ENCODE results near the gene CHMP1B.

The CHMP1B gene

DNA sequence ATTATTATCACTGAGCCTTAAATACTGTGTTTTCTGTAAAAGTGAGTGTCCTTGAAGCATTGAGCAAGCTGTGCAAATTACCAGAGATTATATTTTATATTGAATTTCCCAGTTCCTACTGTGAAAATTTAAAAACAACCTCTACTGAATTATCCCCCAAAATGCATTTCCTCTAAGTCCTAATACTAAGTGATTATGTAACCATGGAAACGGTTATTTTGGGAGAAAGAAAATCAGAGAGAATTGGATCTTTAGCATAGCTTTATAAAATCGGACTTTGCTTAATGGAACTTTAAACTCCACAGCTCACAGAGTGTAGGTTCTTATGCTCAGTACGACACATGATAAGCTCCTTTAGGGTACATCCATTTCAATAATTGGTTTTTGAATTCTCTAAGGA, 19.3 kb upstream of the CHMP1B start:
- H3K4me3 ChIP-seq (replicated peaks; ENCODE audit: insufficient read depth, low read length) = no peak overlapping the region
- no peak overlapping the region for H3K27ac ChIP-seq (replicated peaks)
- TF ChIP-seq, protein P1, sequence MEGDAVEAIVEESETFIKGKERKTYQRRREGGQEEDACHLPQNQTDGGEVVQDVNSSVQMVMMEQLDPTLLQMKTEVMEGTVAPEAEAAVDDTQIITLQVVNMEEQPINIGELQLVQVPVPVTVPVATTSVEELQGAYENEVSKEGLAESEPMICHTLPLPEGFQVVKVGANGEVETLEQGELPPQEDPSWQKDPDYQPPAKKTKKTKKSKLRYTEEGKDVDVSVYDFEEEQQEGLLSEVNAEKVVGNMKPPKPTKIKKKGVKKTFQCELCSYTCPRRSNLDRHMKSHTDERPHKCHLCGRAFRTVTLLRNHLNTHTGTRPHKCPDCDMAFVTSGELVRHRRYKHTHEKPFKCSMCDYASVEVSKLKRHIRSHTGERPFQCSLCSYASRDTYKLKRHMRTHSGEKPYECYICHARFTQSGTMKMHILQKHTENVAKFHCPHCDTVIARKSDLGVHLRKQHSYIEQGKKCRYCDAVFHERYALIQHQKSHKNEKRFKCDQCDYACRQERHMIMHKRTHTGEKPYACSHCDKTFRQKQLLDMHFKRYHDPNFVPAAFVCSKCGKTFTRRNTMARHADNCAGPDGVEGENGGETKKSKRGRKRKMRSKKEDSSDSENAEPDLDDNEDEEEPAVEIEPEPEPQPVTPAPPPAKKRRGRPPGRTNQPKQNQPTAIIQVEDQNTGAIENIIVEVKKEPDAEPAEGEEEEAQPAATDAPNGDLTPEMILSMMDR (IDR thresholded peaks at IDR 0.05; ENCODE audit: insufficient read depth, low read length) = no peak
- TF ChIP-seq POLR2AphosphoS5 (IDR thresholded peaks at IDR 0.05; ENCODE audit: low read depth) (no peak), GABPA (IDR thresholded peaks at IDR 0.05; ENCODE audit: low read depth) (no peak), SPI1 (IDR thresholded peaks at IDR 0.05; ENCODE audit: borderline replicate concordance, low read depth) (no peak)
- TF ChIP-seq, protein P2, sequence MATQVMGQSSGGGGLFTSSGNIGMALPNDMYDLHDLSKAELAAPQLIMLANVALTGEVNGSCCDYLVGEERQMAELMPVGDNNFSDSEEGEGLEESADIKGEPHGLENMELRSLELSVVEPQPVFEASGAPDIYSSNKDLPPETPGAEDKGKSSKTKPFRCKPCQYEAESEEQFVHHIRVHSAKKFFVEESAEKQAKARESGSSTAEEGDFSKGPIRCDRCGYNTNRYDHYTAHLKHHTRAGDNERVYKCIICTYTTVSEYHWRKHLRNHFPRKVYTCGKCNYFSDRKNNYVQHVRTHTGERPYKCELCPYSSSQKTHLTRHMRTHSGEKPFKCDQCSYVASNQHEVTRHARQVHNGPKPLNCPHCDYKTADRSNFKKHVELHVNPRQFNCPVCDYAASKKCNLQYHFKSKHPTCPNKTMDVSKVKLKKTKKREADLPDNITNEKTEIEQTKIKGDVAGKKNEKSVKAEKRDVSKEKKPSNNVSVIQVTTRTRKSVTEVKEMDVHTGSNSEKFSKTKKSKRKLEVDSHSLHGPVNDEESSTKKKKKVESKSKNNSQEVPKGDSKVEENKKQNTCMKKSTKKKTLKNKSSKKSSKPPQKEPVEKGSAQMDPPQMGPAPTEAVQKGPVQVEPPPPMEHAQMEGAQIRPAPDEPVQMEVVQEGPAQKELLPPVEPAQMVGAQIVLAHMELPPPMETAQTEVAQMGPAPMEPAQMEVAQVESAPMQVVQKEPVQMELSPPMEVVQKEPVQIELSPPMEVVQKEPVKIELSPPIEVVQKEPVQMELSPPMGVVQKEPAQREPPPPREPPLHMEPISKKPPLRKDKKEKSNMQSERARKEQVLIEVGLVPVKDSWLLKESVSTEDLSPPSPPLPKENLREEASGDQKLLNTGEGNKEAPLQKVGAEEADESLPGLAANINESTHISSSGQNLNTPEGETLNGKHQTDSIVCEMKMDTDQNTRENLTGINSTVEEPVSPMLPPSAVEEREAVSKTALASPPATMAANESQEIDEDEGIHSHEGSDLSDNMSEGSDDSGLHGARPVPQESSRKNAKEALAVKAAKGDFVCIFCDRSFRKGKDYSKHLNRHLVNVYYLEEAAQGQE (IDR thresholded peaks at IDR 0.05; ENCODE audit: insufficient replicate concordance, low read depth) = no peak
- DNase-seq (ENCODE audit: low read depth in 1 of 2, low spot score in 1 of 2) = no peak
- H3K27me3 ChIP-seq (ENCODE audit: insufficient read depth, poor library complexity, severe bottlenecking) = no peaks in the 10 kb centered on the region

DNA sequence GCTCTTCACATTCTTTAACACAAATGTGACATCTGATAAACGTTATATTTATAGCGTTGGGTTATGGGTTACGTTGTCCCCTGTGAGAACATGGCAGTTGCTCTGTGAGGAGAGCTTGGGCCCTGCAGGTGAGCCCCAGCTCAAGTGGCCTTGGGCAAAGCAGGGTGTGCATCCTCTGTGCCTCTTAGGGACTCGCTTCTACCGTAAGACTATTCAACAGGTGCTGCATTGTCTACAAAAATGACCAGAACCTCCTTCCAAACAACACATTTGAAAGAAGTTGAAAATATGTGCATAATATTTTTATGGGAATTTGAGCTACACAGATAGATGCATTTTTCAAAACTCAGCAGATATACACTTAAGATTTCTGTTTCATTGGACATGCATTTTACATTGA, 16.4 kb upstream of the CHMP1B start:
- no peak for TF ChIP-seq POLR2AphosphoS5 (IDR thresholded peaks at IDR 0.05; ENCODE audit: low read depth)
- no peak for TF ChIP-seq GABPA (IDR thresholded peaks at IDR 0.05; ENCODE audit: low read depth)
- TF ChIP-seq, protein P2 (IDR thresholded peaks at IDR 0.05; ENCODE audit: insufficient replicate concordance, low read depth) = no peak
- TF ChIP-seq SPI1 (IDR thresholded peaks at IDR 0.05; ENCODE audit: borderline replicate concordance, low read depth) = no peak
- TF ChIP-seq, protein P1 (IDR thresholded peaks at IDR 0.05; ENCODE audit: insufficient read depth, low read length) = no peak
- Histone ChIP-seq H3K4me3 (replicated peaks; ENCODE audit: insufficient read depth, low read length) (no peak overlapping the region), H3K27ac (replicated peaks) (no peak overlapping the region), H3K27me3 (ENCODE audit: insufficient read depth, poor library complexity, severe bottlenecking) (no peaks in the 10 kb centered on the region)
- DNase-seq (ENCODE audit: low read depth in 1 of 2, low spot score in 1 of 2) = no peak

DNA sequence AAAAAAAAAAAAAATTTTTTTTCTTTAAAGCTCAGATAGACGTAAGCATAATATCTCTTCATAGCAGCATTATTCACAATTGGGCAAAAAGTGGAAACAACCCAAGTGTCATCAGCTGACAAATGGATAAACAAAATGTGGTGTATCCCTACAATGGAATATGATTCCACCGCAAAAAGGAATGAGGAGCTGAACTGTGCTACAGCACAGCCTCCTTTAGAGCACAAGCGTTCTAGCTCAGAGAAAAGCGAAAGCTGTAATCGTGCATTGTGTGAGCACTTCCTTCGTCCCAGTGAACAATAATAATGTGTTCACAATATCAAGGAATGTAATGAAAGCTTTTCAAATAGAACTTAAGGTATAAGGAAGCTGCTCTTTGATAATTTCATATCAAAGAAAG, 11.7 kb upstream of the CHMP1B start:
- H3K27ac ChIP-seq (replicated peaks) = no peak overlapping the region
- TF ChIP-seq, protein P2 (IDR thresholded peaks at IDR 0.05; ENCODE audit: insufficient replicate concordance, low read depth) = no peak
- no peak for TF ChIP-seq SPI1 (IDR thresholded peaks at IDR 0.05; ENCODE audit: borderline replicate concordance, low read depth)
- TF ChIP-seq, protein P1 (IDR thresholded peaks at IDR 0.05; ENCODE audit: insufficient read depth, low read length) = no peak
- TF ChIP-seq POLR2AphosphoS5 (IDR thresholded peaks at IDR 0.05; ENCODE audit: low read depth) = no peak
- no peak for TF ChIP-seq GABPA (IDR thresholded peaks at IDR 0.05; ENCODE audit: low read depth)
- no peaks in the 10 kb centered on the region for H3K27me3 ChIP-seq (ENCODE audit: insufficient read depth, poor library complexity, severe bottlenecking)
- no peak for DNase-seq (ENCODE audit: low read depth in 1 of 2, low spot score in 1 of 2)
- no peak overlapping the region for H3K4me3 ChIP-seq (replicated peaks; ENCODE audit: insufficient read depth, low read length)
